Measurements from ENCODE around the gene MMP24. TPM values are rescaled to one million over a fixed set of nuclear protein-coding genes. Genes with fewer than 3 reads are reported as not detected.
"Not testable (repeated sequence)": the region's sequence is repeated elsewhere in the genome, so short reads cannot be mapped to it uniquely, and the experiment has no call there.

MMP24 gene
- total RNA-seq, 4 donors from 2014 or later = 0.21 to 0.78 (median 0.66) TPM; not detected in 1

GRCh38 chr20:35196313-35196712 is 30.2 kb upstream of the MMP24 start:
- no peaks in the 10 kb centered on the region for H3K27me3 ChIP-seq
- peaks cover 0 to 32% (median 7%) of the 10 kb centered on the region in 4 donors for H3K9me3 ChIP-seq
- no peak overlapping the region for H3K27ac ChIP-seq
- peaks cover 0 to 16% (median 0%) of the 10 kb centered on the region in 3 donors for H3K36me3 ChIP-seq
- TF ChIP-seq CTCF (IDR thresholded peaks at IDR 0.05) (no peak), EP300 (IDR thresholded peaks at IDR 0.05) (no peak), POLR2A (IDR thresholded peaks at IDR 0.05) (no peak)
- no peak overlapping the region for H3K4me3 ChIP-seq
- DNase-seq (ENCODE audit: low spot score in 2 of 2) = no peak
- H3K4me1 ChIP-seq = no peaks in the 10 kb centered on the region

- no peak for DNase-seq (ENCODE audit: low spot score in 2 of 2)
- H3K36me3 ChIP-seq = peaks cover 0 to 18% (median 0%) of the 10 kb centered on the region in 3 donors
- TF ChIP-seq CTCF (IDR thresholded peaks at IDR 0.05) (no peak), POLR2A (IDR thresholded peaks at IDR 0.05) (no peak), EP300 (IDR thresholded peaks at IDR 0.05) (no peak)
Measured at GRCh38 chr20:35199740-35200139, 26.8 kb upstream of the MMP24 start.

GRCh38 chr20:35200267-35200666 is 26.2 kb upstream of the MMP24 start:
- Histone ChIP-seq H3K9me3 (peaks cover 0 to 31% (median 7%) of the 10 kb centered on the region in 4 donors), H3K36me3 (peaks cover 0 to 18% (median 0%) of the 10 kb centered on the region in 3 donors), H3K27me3 (no peaks in the 10 kb centered on the region), H3K4me1 (no peaks in the 10 kb centered on the region), H3K4me3 (no peak overlapping the region), H3K27ac (no peak overlapping the region)
- DNase-seq (ENCODE audit: low spot score in 2 of 2) = no peak
- no peak for TF ChIP-seq EP300 (IDR thresholded peaks at IDR 0.05)
- TF ChIP-seq CTCF (IDR thresholded peaks at IDR 0.05) = no peak
- TF ChIP-seq POLR2A (IDR thresholded peaks at IDR 0.05) = no peak
- WGBS, 2 donors = 86 to 90% methylated on average over 1 of the region's 1 CpG

More at GRCh38 chr20:35199740-35200139, 26.8 kb upstream of the MMP24 start:
- no peak overlapping the region for H3K27ac ChIP-seq
- H3K9me3 ChIP-seq = peaks cover 0 to 32% (median 7%) of the 10 kb centered on the region in 4 donors
- H3K4me3 ChIP-seq = no peak overlapping the region
- no peaks in the 10 kb centered on the region for H3K4me1 ChIP-seq
- no peaks in the 10 kb centered on the region for H3K27me3 ChIP-seq

- peaks cover 0 to 21% (median 4%) of the 10 kb centered on the region in 4 donors for H3K9me3 ChIP-seq
- WGBS, 2 donors = 93 to 95% methylated on average over 5 of the region's 5 CpGs
Measured at GRCh38 chr20:35201467-35201866, 25.0 kb upstream of the MMP24 start.

GRCh38 chr20:35206802-35207201 is 19.7 kb upstream of the MMP24 start:
- no peaks in the 10 kb centered on the region for H3K9me3 ChIP-seq

More at GRCh38 chr20:35201467-35201866, 25.0 kb upstream of the MMP24 start:
- peaks cover 0 to 18% (median 0%) of the 10 kb centered on the region in 3 donors for H3K36me3 ChIP-seq
- not testable (repeated sequence) for H3K27ac ChIP-seq; H3K4me1 ChIP-seq; H3K27me3 ChIP-seq; DNase-seq (ENCODE audit: low spot score in 2 of 2); H3K4me3 ChIP-seq

More at GRCh38 chr20:35206802-35207201, 19.7 kb upstream of the MMP24 start:
- no peak overlapping the region for H3K27ac ChIP-seq
- H3K4me3 ChIP-seq = no peak overlapping the region
- H3K27me3 ChIP-seq = no peaks in the 10 kb centered on the region
- TF ChIP-seq EP300 (IDR thresholded peaks at IDR 0.05) (no peak), POLR2A (IDR thresholded peaks at IDR 0.05) (no peak), CTCF (IDR thresholded peaks at IDR 0.05) (no peak)
- DNase-seq (ENCODE audit: low spot score in 2 of 2) = no peak
- peaks cover 0 to 13% (median 0%) of the 10 kb centered on the region in 3 donors for H3K36me3 ChIP-seq
- 85 to 100% methylated on average over 1 of the region's 1 CpG for WGBS, 2 donors
- peaks cover 0 to 17% (median 0%) of the 10 kb centered on the region in 4 donors for H3K4me1 ChIP-seq

All from tibial nerve (tissue), 4 donors.